ENCODE measurements around the gene SMOC1.

Gene SMOC1

GRCh38 chr14:69986336-69986735 is 107.1 kb downstream of the SMOC1 start:
- no peak for DNase-seq

- no peak for DNase-seq
These were observed 108.3 kb downstream of the SMOC1 start for GRCh38 chr14:69987406-69988121.

- DNase-seq, result no peak
These were observed 109.8 kb downstream of the SMOC1 start for GRCh38 chr14:69988979-69989378.

GRCh38 chr14:69989622-69990021 is 110.4 kb downstream of the SMOC1 start:
- DNase-seq, result no peak

- no peak for DNase-seq
These were observed 111.1 kb downstream of the SMOC1 start for GRCh38 chr14:69990323-69990722.

GRCh38 chr14:69991422-69991821 is 112.2 kb downstream of the SMOC1 start:
- no peak for DNase-seq

- no peak for DNase-seq
These were observed 113.3 kb downstream of the SMOC1 start for GRCh38 chr14:69992564-69992963.

GRCh38 chr14:69993326-69993725 is 114.1 kb downstream of the SMOC1 start:
- no peak for DNase-seq

GRCh38 chr14:69994002-69994401 is 114.8 kb downstream of the SMOC1 start:
- DNase-seq, result no peak

GRCh38 chr14:69996216-69996615 is 117.0 kb downstream of the SMOC1 start:
- DNase-seq, result no peak

- no peak for DNase-seq
These were observed 118.6 kb downstream of the SMOC1 start for GRCh38 chr14:69997849-69998248.

- no peak for DNase-seq
These were observed 120.1 kb downstream of the SMOC1 start for GRCh38 chr14:69999261-69999674.

GRCh38 chr14:70000601-70001000 is 121.4 kb downstream of the SMOC1 start:
- DNase-seq, result no peak

GRCh38 chr14:70002589-70003346 is 123.6 kb downstream of the SMOC1 start:
- DNase-seq, result no peak

- DNase-seq, result no peak
These were observed 125.6 kb downstream of the SMOC1 start for GRCh38 chr14:70004791-70005190.

GRCh38 chr14:70005281-70005805 is 126.1 kb downstream of the SMOC1 start:
- no peak for DNase-seq

- no peak for DNase-seq
These were observed 127.5 kb downstream of the SMOC1 start for GRCh38 chr14:70006699-70007098.

GRCh38 chr14:70008284-70009262 is 129.4 kb downstream of the SMOC1 start:
- no peak for DNase-seq

GRCh38 chr14:70009961-70010360 is 130.7 kb downstream of the SMOC1 start:
- no peak for DNase-seq

GRCh38 chr14:70011098-70011497 is 131.9 kb downstream of the SMOC1 start:
- DNase-seq, result no peak

- no peak for DNase-seq
These were observed 132.5 kb downstream of the SMOC1 start for GRCh38 chr14:70011708-70012107.

GRCh38 chr14:70013271-70013873 is 134.2 kb downstream of the SMOC1 start:
- DNase-seq, result peak; percentile 77
